Activated B cell treated with CpG ODN at 0.5 μM for 24 hours (primary cell): Measurements from ENCODE around the gene STX12. TPM values are rescaled to one million over a fixed set of nuclear protein-coding genes. Genes with fewer than 3 reads are reported as not detected.

Source experiments
- ATAC-seq: fragments of 200-7000 bp; cut with Tn5 transposase; one replicate; pipeline ENCODE4 v1.10.0; 2021; ENCODE audit warnings: low read depth, mild to moderate bottlenecking, moderate library complexity
- CTCF ChIA-PET: fragments of 350-600 bp; sonication (Branson Sonifier 250); formaldehyde crosslinking; loops from one replicate; lab custom pipeline; 2021; ENCODE audit warnings: antibody characterized with exemption; lab: Charles Lee
- POLR2A ChIA-PET: fragments of 350-600 bp; sonication (Branson Sonifier 250); formaldehyde crosslinking; loops from one replicate; lab custom pipeline; 2021; ENCODE audit warnings: antibody characterized with exemption; lab: Charles Lee
- DNase-seq: peaks from one replicate; pipeline ENCODE4 v3.0.0; 2022
- H3K27ac Mint-ChIP-seq: one replicate; pipeline ENCODE4 v1.8.0; 2020; ENCODE audit warnings: mixed read lengths
- H3K27me3 Mint-ChIP-seq: one replicate; pipeline ENCODE4 v1.8.0; 2021; ENCODE audit warnings: mixed read lengths
- H3K36me3 Mint-ChIP-seq: one replicate; pipeline ENCODE4 v1.8.0; 2021; ENCODE audit warnings: low read depth, mixed read lengths
- H3K4me1 Mint-ChIP-seq: one replicate; pipeline ENCODE4 v1.8.0; 2021; ENCODE audit warnings: mixed read lengths
- H3K4me3 Mint-ChIP-seq: one replicate; pipeline ENCODE4 v1.8.0; 2020; ENCODE audit warnings: mild to moderate bottlenecking, mixed read lengths
- H3K9me3 Mint-ChIP-seq: one replicate; pipeline ENCODE4 v1.8.0; 2020; ENCODE audit warnings: mixed read lengths
- CTCF ChIP-seq: fragments of 200-600 bp; IDR thresholded peaks from one replicate; pipeline ENCODE4 v1.8.0; 2022; ENCODE audit warnings: antibody characterized with exemption, mild to moderate bottlenecking
- intact Hi-C: fragments of 100-400 bp; cut with micrococcal nuclease; formaldehyde crosslinking; loops from one replicate; pipeline ENCODE4 v1.15.1; 2024
- total RNA-seq: library from RNA; stranded (reverse); gene quantifications from 2 replicates; pipeline ENCODE4 v1.2.3, GENCODE V29; 2022

The STX12 gene
- total RNA-seq = 33.5 and 42.4 TPM in 2 replicates

GRCh38 chr1:27772932-27773825 is at the start of gene STX12:
Gene STX12, plus strand, starts transcription at chr1:27773219. Its CDS starts 89 bp downstream, at chr1:27773308.
- ChIA-PET CTCF (interaction anchor here (0.5 to 1.4 kb wide), 3 partner anchors 12 to 165 kb away, joined by 3 read pairs; partner anchors contain the start of gene PPP1R8), POLR2A (interaction anchor here (0.5 to 3.4 kb wide), 22 partner anchors 9 to 1354 kb away, joined by 3 to 42 read pairs (median 4); partner anchors contain the start of genes EYA3, FAM76A, GMEB1 and IFI6)
- Mint-ChIP-seq H3K27me3 (no peaks in the 10 kb centered on the region), H3K9me3 (no peaks in the 10 kb centered on the region), H3K4me3 (peak within 1 kb of the TSS; percentile 93), H3K36me3 (peaks cover 20% of the 10 kb centered on the region), H3K4me1 (peaks cover 37% of the 10 kb centered on the region), H3K27ac (peak within 1 kb of the TSS; percentile 98)
- DNase-seq (peak; percentile 97), ATAC-seq (peak; percentile 93)
- intact Hi-C loops = loop anchor here (1.0 to 5.0 kb wide), 8 partner anchors 48 to 964 kb away; partner anchors contain the start of genes FAM76A, IFI6, MED18 and PPP1R8
- TF ChIP-seq CTCF = no peak

DNA sequence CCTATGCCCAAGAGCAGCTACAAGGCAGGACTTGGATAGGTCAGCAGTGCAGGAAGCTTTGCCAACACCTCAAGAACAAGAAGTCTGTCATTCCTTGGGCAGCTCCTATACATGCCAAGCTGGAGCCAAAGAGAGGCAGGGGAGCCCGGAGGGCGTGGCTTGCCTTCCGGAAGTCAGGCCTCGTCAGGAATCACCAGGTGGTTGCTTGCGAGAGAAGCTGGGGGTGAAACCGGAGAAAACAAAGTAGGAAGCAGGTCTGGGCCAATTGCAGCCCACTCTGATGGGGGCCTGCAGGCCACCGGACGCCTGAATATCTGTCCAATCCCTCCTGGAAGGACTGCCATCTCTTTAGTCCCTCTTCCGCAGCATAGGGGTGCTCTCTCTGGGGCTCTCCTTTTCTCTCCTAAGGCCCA is 48.1 kb upstream of the STX12 start:
- intact Hi-C loops = loop anchor here (1.0 to 5.0 kb wide), 7 partner anchors 48 to 713 kb away; partner anchors contain the start of genes IFI6, STX12, SYTL1 and TENT5B

DNA sequence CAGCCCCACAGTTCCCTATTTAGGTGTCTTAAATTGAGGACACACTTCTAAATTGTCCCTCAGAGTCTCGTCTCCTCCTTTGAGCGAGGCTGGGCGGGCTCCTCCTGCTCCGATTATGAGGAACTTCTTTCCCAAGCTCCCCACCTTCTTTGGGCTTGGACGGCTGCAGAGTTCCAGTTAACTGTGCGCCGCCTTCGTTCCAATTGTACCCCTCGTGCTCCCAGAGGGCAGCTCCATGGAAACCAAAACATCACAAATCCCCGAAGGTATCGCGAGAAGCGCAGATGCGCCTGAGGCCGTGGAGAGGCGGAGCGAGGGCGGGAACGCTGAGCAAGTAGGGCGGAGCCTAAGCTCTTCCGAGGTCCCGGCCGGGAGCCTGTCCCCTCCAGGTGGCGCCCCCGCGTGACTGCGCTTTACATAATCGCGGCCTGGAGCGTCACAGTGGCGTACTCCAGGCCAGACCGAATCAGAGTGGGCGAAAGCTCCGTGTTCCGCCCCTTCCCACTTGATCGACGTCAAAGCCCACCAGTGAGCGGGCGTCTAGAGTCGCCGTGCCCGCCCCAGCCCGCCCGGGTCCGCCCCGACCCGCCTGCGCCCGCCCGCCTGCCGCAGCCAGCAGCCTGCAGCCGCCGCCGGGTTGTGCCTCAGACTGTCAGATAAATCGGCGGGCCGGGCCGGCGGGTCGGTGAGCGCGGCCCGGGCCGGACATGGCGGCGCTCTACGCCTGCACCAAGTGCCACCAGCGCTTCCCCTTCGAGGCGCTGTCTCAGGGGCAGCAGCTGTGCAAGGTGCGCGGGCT is 47.4 kb upstream of the STX12 start, which contains the start of gene FAM76A:
Gene FAM76A (plus strand): TSS at position 588 of the 799 bp plus-strand sequence. CDS start 120 bp downstream, at position 708.
- H3K36me3 Mint-ChIP-seq = peaks cover 20% of the 10 kb centered on the region
- no peaks in the 10 kb centered on the region for H3K27me3 Mint-ChIP-seq
- DNase-seq = peak; percentile 98
- intact Hi-C loops = loop anchor here (1.0 to 5.0 kb wide), 8 partner anchors 48 to 713 kb away; partner anchors contain the start of genes IFI6, PPP1R8, STX12 and SYTL1
- POLR2A ChIA-PET = interaction anchor here (0.5 to 2.2 kb wide), 24 partner anchors 19 to 1491 kb away, joined by 3 to 42 read pairs (median 3); partner anchors contain the start of genes CEP85, GPATCH3, IFI6 and MED18
- H3K9me3 Mint-ChIP-seq = no peaks in the 10 kb centered on the region
- ATAC-seq = peak; percentile 93
- no peak for TF ChIP-seq CTCF
- peaks cover 26% of the 10 kb centered on the region for H3K4me1 Mint-ChIP-seq
- peak within 1 kb of the TSS; percentile 97 for H3K27ac Mint-ChIP-seq
- H3K4me3 Mint-ChIP-seq = peak within 1 kb of the TSS; percentile 88
- CTCF ChIA-PET = interaction anchor here (0.6 to 1.3 kb wide), 7 partner anchors 46 to 1914 kb away, joined by 3 to 17 read pairs (median 3); partner anchors contain the start of gene IFI6

More for the DNA sequence above, 48.1 kb upstream of the STX12 start:
- H3K9me3 Mint-ChIP-seq = no peaks in the 10 kb centered on the region
- no peaks in the 10 kb centered on the region for H3K27me3 Mint-ChIP-seq
- CTCF ChIA-PET = interaction anchor here (0.6 to 1.3 kb wide), 6 partner anchors 47 to 484 kb away, joined by 3 to 17 read pairs (median 3); partner anchors contain the start of gene IFI6
- peaks cover 14% of the 10 kb centered on the region for H3K36me3 Mint-ChIP-seq
- POLR2A ChIA-PET = interaction anchor here (0.6 to 2.2 kb wide), 21 partner anchors 19 to 1491 kb away, joined by 3 to 42 read pairs (median 3); partner anchors contain the start of genes CEP85, GPATCH3, IFI6 and MED18
- peak overlapping the region; percentile 97 for H3K27ac Mint-ChIP-seq
- DNase-seq (no peak), ATAC-seq (no peak)
- peaks cover 26% of the 10 kb centered on the region for H3K4me1 Mint-ChIP-seq
- TF ChIP-seq CTCF = no peak
- H3K4me3 Mint-ChIP-seq = peak overlapping the region; percentile 88

- ChIA-PET POLR2A (interaction anchor here (0.5 to 2.2 kb wide), 20 partner anchors 18 to 1049 kb away, joined by 3 to 42 read pairs (median 4); partner anchors contain the start of genes GPATCH3, IFI6, MED18 and PPP1R8), CTCF (interaction anchor here (0.6 to 1.3 kb wide), 5 partner anchors 54 to 1915 kb away, joined by 3 to 17 read pairs (median 3); partner anchors contain the start of gene IFI6)
- Mint-ChIP-seq H3K4me1 (peaks cover 26% of the 10 kb centered on the region), H3K4me3 (peak overlapping the region; percentile 88), H3K27me3 (no peaks in the 10 kb centered on the region), H3K36me3 (peaks cover 24% of the 10 kb centered on the region), H3K9me3 (no peaks in the 10 kb centered on the region), H3K27ac (peak overlapping the region; percentile 53)
- TF ChIP-seq CTCF = no peak
- no peak for DNase-seq
- intact Hi-C loops = loop anchor here (1.0 to 5.0 kb wide), 5 partner anchors 104 to 714 kb away; partner anchors contain the start of genes PPP1R8, SYTL1, TENT5B and XKR8
- no peak for ATAC-seq
These were observed 46.6 kb upstream of the STX12 start for GRCh38 chr1:27726173-27727044.
